Vagina (tissue), 2 donors: ENCODE data around the gene FAM171A1.

Experiments used
- CTCF ChIP-seq, 3 experiments: fragments of 450-650 bp in 2 of 3; fragments of 200-600 bp in 1 of 3; sonication (generic) in 1 of 3; IDR thresholded peaks; one replicate each; pipeline ENCODE4 v1.5.1; 2017 to 2019; ENCODE audit warnings: antibody characterized with exemption in 3 of 3, mild to moderate bottlenecking in 2 of 3, moderate library complexity in 2 of 3
- POLR2A ChIP-seq, 2 donors: fragments of 450-650 bp; IDR thresholded peaks; one replicate each; pipeline ENCODE4 v1.6.1; 2017; ENCODE audit warnings: antibody characterized with exemption in 2 of 2, mild to moderate bottlenecking in 2 of 2, moderate library complexity in 2 of 2
- POLR2AphosphoS5 ChIP-seq, 2 donors: sonication (generic); formaldehyde crosslinking; IDR thresholded peaks; one replicate each; pipeline ENCODE4 v1.9.0; 2017; ENCODE audit warnings: antibody characterized with exemption in 2 of 2, mild to moderate bottlenecking in 2 of 2, low read depth in 1 of 2; ENCODE audit not compliant: insufficient read depth in 1 of 2

- TF ChIP-seq CTCF (IDR thresholded peaks at IDR 0.05) (no peak), POLR2AphosphoS5 (IDR thresholded peaks at IDR 0.05; ENCODE audit: insufficient read depth in 1 of 2, low read depth in 1 of 2) (no peak), POLR2A (IDR thresholded peaks at IDR 0.05) (no peak)
These were observed 145.6 kb downstream of the FAM171A1 start for GRCh38 chr10:15225511-15225910.
